Neural crest cell (in vitro differentiated cells): ENCODE results near the gene KIRREL1. TPM values are rescaled to one million over a fixed set of nuclear protein-coding genes. Genes with fewer than 3 reads are reported as not detected.

Experiments used
- DNase-seq: peaks from one replicate; pipeline ENCODE4 v3.0.0; 2021; ENCODE audit warnings: low read depth, mixed read lengths, low spot score
- H3K27ac Mint-ChIP-seq: one replicate; pipeline ENCODE4 v1.8.0; 2021; ENCODE audit warnings: mild to moderate bottlenecking, mixed read lengths; ENCODE audit not compliant: unreplicated experiment
- H3K27me3 Mint-ChIP-seq: 2 replicates; pipeline ENCODE4 v1.8.0; 2021; ENCODE audit warnings: low read depth, mild to moderate bottlenecking, mixed read lengths
- H3K36me3 Mint-ChIP-seq: 2 replicates; pipeline ENCODE4 v1.8.0; 2021; ENCODE audit warnings: low read depth, mild to moderate bottlenecking, mixed read lengths
- H3K4me1 Mint-ChIP-seq: 2 replicates; pipeline ENCODE4 v1.8.0; 2021; ENCODE audit warnings: mixed read lengths
- H3K4me3 Mint-ChIP-seq: one replicate; pipeline ENCODE4 v1.8.0; 2021; ENCODE audit warnings: mild to moderate bottlenecking, mixed read lengths
- H3K9me3 Mint-ChIP-seq: 2 replicates; pipeline ENCODE4 v1.8.0; 2021; ENCODE audit warnings: mixed read lengths
- total RNA-seq: library from RNA; stranded (reverse); gene quantifications from 2 replicates; pipeline ENCODE4 v1.2.1, GENCODE V29; 2021
- TF ChIP-seq, protein P1 (sequence below): fragments of 200-600 bp; sonication (generic); conservative IDR thresholded peaks from 2 replicates; pipeline ENCODE4 v1.5.0; 2021; ENCODE audit warnings: antibody characterized with exemption, mild to moderate bottlenecking

Gene KIRREL1
- total RNA-seq, 1 donor from 2014 or later: 64.9 TPM

DNA sequence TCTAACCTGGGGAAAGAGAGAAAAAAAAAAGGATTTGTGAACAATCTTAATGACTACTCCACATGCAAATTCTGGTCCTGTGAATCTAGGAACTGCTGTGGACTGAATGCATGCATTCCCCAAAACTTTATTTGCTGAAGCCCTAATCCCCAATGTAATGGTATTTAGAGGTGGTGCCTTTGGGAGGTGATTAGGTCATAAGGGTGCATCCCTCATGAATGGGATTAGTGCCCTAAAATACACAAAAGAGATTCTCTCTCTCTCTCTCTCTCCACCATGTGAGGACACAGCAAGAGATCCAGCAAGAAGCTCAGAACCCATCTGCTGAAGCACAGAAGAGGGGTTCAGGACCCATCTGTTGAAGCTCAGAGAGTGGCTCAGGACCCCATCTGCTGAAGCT, 26.2 kb upstream of the KIRREL1 start:
- Mint-ChIP-seq H3K4me1 (peaks cover 14% of the 10 kb centered on the region), H3K27me3 (peaks cover 8% of the 10 kb centered on the region), H3K36me3 (no peaks in the 10 kb centered on the region), H3K9me3 (peaks cover 3% of the 10 kb centered on the region), H3K4me3 (no peak overlapping the region), H3K27ac (no peak overlapping the region)
- no peak for DNase-seq
- TF ChIP-seq, protein P1, sequence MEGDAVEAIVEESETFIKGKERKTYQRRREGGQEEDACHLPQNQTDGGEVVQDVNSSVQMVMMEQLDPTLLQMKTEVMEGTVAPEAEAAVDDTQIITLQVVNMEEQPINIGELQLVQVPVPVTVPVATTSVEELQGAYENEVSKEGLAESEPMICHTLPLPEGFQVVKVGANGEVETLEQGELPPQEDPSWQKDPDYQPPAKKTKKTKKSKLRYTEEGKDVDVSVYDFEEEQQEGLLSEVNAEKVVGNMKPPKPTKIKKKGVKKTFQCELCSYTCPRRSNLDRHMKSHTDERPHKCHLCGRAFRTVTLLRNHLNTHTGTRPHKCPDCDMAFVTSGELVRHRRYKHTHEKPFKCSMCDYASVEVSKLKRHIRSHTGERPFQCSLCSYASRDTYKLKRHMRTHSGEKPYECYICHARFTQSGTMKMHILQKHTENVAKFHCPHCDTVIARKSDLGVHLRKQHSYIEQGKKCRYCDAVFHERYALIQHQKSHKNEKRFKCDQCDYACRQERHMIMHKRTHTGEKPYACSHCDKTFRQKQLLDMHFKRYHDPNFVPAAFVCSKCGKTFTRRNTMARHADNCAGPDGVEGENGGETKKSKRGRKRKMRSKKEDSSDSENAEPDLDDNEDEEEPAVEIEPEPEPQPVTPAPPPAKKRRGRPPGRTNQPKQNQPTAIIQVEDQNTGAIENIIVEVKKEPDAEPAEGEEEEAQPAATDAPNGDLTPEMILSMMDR: no peak

GRCh38 chr1:157968508-157968907, 24.9 kb upstream of the KIRREL1 start:
- Mint-ChIP-seq H3K27me3 (peaks cover 3% of the 10 kb centered on the region), H3K36me3 (no peaks in the 10 kb centered on the region), H3K4me1 (peaks cover 16% of the 10 kb centered on the region), H3K9me3 (peaks cover 10% of the 10 kb centered on the region), H3K4me3 (no peak overlapping the region), H3K27ac (no peak overlapping the region)
- no peak for DNase-seq
- TF ChIP-seq, protein P1: no peak

DNA sequence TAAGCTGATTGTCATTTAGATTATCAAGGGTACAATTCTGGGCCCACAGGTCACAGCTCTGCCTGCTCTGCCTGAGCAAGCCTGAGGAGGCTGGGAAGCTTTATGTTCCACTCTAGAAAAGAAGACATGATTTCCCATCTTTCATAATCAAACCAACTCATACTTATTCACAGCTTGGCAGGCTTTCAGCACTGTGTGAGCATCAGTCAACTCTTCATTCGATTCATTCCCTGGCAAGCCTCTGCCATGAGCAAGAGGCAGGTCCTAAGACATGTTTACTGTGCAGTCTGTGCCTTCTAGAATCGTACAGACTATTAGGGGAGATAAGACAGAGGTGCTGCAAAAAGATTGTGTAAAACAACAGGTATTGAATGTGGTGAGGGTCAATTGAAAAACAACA, 24.5 kb upstream of the KIRREL1 start:
- TF ChIP-seq, protein P1: no peak
- H3K27me3 Mint-ChIP-seq: peaks cover 3% of the 10 kb centered on the region
- no peak for DNase-seq
- H3K36me3 Mint-ChIP-seq: no peaks in the 10 kb centered on the region
- H3K4me3 Mint-ChIP-seq: no peak overlapping the region
- peaks cover 13% of the 10 kb centered on the region for H3K9me3 Mint-ChIP-seq
- H3K4me1 Mint-ChIP-seq: peaks cover 20% of the 10 kb centered on the region
- no peak overlapping the region for H3K27ac Mint-ChIP-seq

GRCh38 chr1:157969697-157970485, 23.6 kb upstream of the KIRREL1 start:
- H3K27me3 Mint-ChIP-seq: no peaks in the 10 kb centered on the region
- H3K27ac Mint-ChIP-seq: no peak overlapping the region
- peak; percentile 63 for DNase-seq
- TF ChIP-seq, protein P1: peak; percentile 79
- no peaks in the 10 kb centered on the region for H3K36me3 Mint-ChIP-seq
- peaks cover 13% of the 10 kb centered on the region for H3K9me3 Mint-ChIP-seq
- no peak overlapping the region for H3K4me3 Mint-ChIP-seq
- H3K4me1 Mint-ChIP-seq: peaks cover 22% of the 10 kb centered on the region

- Mint-ChIP-seq H3K27ac (no peak overlapping the region), H3K36me3 (no peaks in the 10 kb centered on the region), H3K9me3 (peaks cover 13% of the 10 kb centered on the region), H3K4me1 (peaks cover 28% of the 10 kb centered on the region), H3K27me3 (no peaks in the 10 kb centered on the region), H3K4me3 (no peak overlapping the region)
- TF ChIP-seq, protein P1: no peak
- no peak for DNase-seq
These were observed 21.7 kb upstream of the KIRREL1 start for GRCh38 chr1:157971769-157972168.
